Measurements from ENCODE around the gene GAS7. TPM values are rescaled to one million over a fixed set of nuclear protein-coding genes. Genes with fewer than 3 reads are reported as not detected.

The GAS7 gene
- total and polyA plus RNA-seq, 9 donors: 7.1 to 48.0 (median 24.2) TPM

- no peaks in the 10 kb centered on the region for H3K9me3 ChIP-seq
- TF ChIP-seq CTCF (IDR thresholded peaks at IDR 0.05) (no peak), POLR2A (IDR thresholded peaks at IDR 0.05) (no peak)
- no peaks in the 10 kb centered on the region for H3K27me3 ChIP-seq
- H3K36me3 ChIP-seq: no peaks in the 10 kb centered on the region
- intact Hi-C loops (cut with DNase I): no loop called here
- 16 to 29% (median 26%) methylated on average over 6 of the region's 6 CpGs for WGBS, 3 donors
- peaks cover 2% of the 10 kb centered on the region for H3K4me1 ChIP-seq (ENCODE audit: insufficient read depth)
- H3K4me3 ChIP-seq: no peak overlapping the region
- no peak for DNase-seq
- H3K27ac ChIP-seq: no peak overlapping the region
Observed at GRCh38 chr17:10088444-10088843, 110.0 kb downstream of the GAS7 start.

GRCh38 chr17:10087355-10087754 is 111.1 kb downstream of the GAS7 start:
- intact Hi-C loops (cut with DNase I): no loop called here
- Histone ChIP-seq H3K4me3 (no peak overlapping the region), H3K4me1 (ENCODE audit: insufficient read depth) (peaks cover 2% of the 10 kb centered on the region), H3K9me3 (no peaks in the 10 kb centered on the region), H3K36me3 (no peaks in the 10 kb centered on the region), H3K27ac (no peak overlapping the region), H3K27me3 (no peaks in the 10 kb centered on the region)
- TF ChIP-seq CTCF (IDR thresholded peaks at IDR 0.05): no peak
- no peak for TF ChIP-seq EP300 (IDR thresholded peaks at IDR 0.05)
- WGBS, 3 donors: 41 to 65% (median 64%) methylated on average over 3 of the region's 3 CpGs
- no peak for DNase-seq

GRCh38 chr17:10083864-10084263 is 114.5 kb downstream of the GAS7 start:
- TF ChIP-seq CTCF (IDR thresholded peaks at IDR 0.05): no peak
- no peak for TF ChIP-seq POLR2A (IDR thresholded peaks at IDR 0.05)
- TF ChIP-seq EP300 (IDR thresholded peaks at IDR 0.05): no peak

GRCh38 chr17:10082795-10083194 is 115.6 kb downstream of the GAS7 start:
- intact Hi-C loops (cut with DNase I): no loop called here
- no peak overlapping the region for H3K27ac ChIP-seq
- no peaks in the 10 kb centered on the region for H3K27me3 ChIP-seq
- no peak for DNase-seq
- no peaks in the 10 kb centered on the region for H3K9me3 ChIP-seq
- no peaks in the 10 kb centered on the region for H3K36me3 ChIP-seq
- peaks cover 2% of the 10 kb centered on the region for H3K4me1 ChIP-seq (ENCODE audit: insufficient read depth)
- WGBS, 3 donors: 95 to 98% (median 98%) methylated on average over 2 of the region's 2 CpGs
- TF ChIP-seq POLR2A (IDR thresholded peaks at IDR 0.05) (no peak), EP300 (IDR thresholded peaks at IDR 0.05) (no peak), CTCF (IDR thresholded peaks at IDR 0.05) (no peak)
- no peak overlapping the region for H3K4me3 ChIP-seq

More at GRCh38 chr17:10083864-10084263, 114.5 kb downstream of the GAS7 start:
- Histone ChIP-seq H3K27ac (no peak overlapping the region), H3K36me3 (no peaks in the 10 kb centered on the region), H3K9me3 (no peaks in the 10 kb centered on the region), H3K4me3 (no peak overlapping the region), H3K27me3 (no peaks in the 10 kb centered on the region), H3K4me1 (ENCODE audit: insufficient read depth) (peaks cover 2% of the 10 kb centered on the region)
- intact Hi-C loops (cut with DNase I): no loop called here
- 95 to 99% (median 99%) methylated on average over 3 of the region's 3 CpGs for WGBS, 3 donors
- no peak for DNase-seq
